ENCODE measurements around the gene RANBP3.

DNA sequence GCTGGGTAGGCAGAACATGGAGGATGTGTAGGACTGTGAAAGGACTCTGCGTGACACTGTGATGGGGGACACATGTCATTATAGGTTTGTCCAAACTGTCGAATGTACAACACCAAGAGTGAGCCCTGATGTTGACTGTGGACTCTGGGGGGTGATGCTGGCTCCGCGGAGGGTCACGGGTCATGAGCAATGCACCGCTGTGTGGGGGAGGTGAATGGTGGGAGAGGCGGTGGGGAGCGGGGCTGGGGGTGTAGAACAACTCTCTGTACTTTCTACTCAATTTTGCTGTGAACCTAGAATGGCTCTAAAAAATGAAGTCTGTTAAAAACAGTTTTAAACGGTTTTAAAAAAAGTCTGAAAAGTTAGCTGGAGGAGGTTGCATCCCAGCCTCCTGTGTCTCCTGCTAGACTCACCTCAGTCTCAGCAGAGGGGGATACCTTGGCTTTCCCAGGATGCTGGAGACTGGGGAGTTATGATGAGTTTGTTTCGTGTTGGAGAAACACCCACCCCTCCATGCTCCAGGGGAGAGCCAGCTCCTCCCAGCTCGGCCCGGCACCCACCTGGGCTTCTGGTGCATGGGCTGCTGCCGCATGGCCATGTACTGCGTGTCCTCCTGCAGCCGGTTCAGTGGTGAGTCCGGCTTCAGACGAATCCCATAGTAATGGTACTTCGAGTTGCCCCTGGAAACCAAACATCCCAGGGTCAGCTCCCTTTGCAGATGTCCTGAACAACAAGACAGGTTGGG, 34.7 kb upstream of the RANBP3 start:
- TF ChIP-seq, protein P1, sequence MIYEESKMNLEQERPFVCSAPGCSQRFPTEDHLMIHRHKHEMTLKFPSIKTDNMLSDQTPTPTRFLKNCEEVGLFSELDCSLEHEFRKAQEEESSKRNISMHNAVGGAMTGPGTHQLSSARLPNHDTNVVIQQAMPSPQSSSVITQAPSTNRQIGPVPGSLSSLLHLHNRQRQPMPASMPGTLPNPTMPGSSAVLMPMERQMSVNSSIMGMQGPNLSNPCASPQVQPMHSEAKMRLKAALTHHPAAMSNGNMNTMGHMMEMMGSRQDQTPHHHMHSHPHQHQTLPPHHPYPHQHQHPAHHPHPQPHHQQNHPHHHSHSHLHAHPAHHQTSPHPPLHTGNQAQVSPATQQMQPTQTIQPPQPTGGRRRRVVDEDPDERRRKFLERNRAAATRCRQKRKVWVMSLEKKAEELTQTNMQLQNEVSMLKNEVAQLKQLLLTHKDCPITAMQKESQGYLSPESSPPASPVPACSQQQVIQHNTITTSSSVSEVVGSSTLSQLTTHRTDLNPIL (CRISPR knock-in tag; IDR thresholded peaks at IDR 0.05; ENCODE audit: low read depth): no peak
- no peak for TF ChIP-seq ZFP30 (CRISPR knock-in tag; IDR thresholded peaks at IDR 0.05)

Data from SK-N-SH treated with all-trans-retinoic acid at 6 μM for 48 hours (cell line).